ENCODE measurements around the gene MVB12B. TPM values are rescaled to one million over a fixed set of nuclear protein-coding genes. Genes with fewer than 3 reads are reported as not detected.

The MVB12B gene
- total and polyA plus RNA-seq, 9 donors: 7.0 to 23.1 (median 17.8) TPM

- TF ChIP-seq EP300 (IDR thresholded peaks at IDR 0.05): no peak
- no peak for TF ChIP-seq POLR2A (IDR thresholded peaks at IDR 0.05)
- no peak for TF ChIP-seq CTCF (IDR thresholded peaks at IDR 0.05)
- 81 to 86% (median 86%) methylated on average over 16 of the region's 16 CpGs for WGBS, 3 donors
Observed at GRCh38 chr9:126439883-126440653, 113.4 kb downstream of the MVB12B start.

GRCh38 chr9:126440940-126441339 lies 114.3 kb downstream of the MVB12B start:
- Histone ChIP-seq H3K27me3 (no peaks in the 10 kb centered on the region), H3K9me3 (no peaks in the 10 kb centered on the region), H3K4me3 (no peak overlapping the region), H3K36me3 (no peaks in the 10 kb centered on the region), H3K27ac (no peak overlapping the region), H3K4me1 (ENCODE audit: insufficient read depth) (no peaks in the 10 kb centered on the region)
- peak in 1 of 5 donors; percentile 2 for DNase-seq
- TF ChIP-seq CTCF (IDR thresholded peaks at IDR 0.05) (no peak), POLR2A (IDR thresholded peaks at IDR 0.05) (no peak), EP300 (IDR thresholded peaks at IDR 0.05) (no peak)
- intact Hi-C loops (cut with DNase I): no loop called here
- 85 to 93% (median 91%) methylated on average over 11 of the region's 11 CpGs for WGBS, 3 donors

More at GRCh38 chr9:126439883-126440653, 113.4 kb downstream of the MVB12B start:
- H3K27me3 ChIP-seq: no peaks in the 10 kb centered on the region
- H3K4me1 ChIP-seq (ENCODE audit: insufficient read depth): no peaks in the 10 kb centered on the region
- H3K9me3 ChIP-seq: no peaks in the 10 kb centered on the region
- no peak overlapping the region for H3K4me3 ChIP-seq
- peak in 1 of 5 donors; percentile 2 for DNase-seq
- intact Hi-C loops (cut with DNase I): no loop called here
- no peak overlapping the region for H3K27ac ChIP-seq
- no peaks in the 10 kb centered on the region for H3K36me3 ChIP-seq

GRCh38 chr9:126442636-126443035 lies 116.0 kb downstream of the MVB12B start:
- H3K4me3 ChIP-seq: no peak overlapping the region
- 95 to 99% (median 98%) methylated on average over 3 of the region's 3 CpGs for WGBS, 3 donors
- H3K4me1 ChIP-seq (ENCODE audit: insufficient read depth): no peaks in the 10 kb centered on the region
- intact Hi-C loops (cut with DNase I): no loop called here
- no peaks in the 10 kb centered on the region for H3K27me3 ChIP-seq
- H3K9me3 ChIP-seq: no peaks in the 10 kb centered on the region
- DNase-seq: no peak
- H3K27ac ChIP-seq: no peak overlapping the region
- TF ChIP-seq POLR2A (IDR thresholded peaks at IDR 0.05): no peak
- H3K36me3 ChIP-seq: no peaks in the 10 kb centered on the region

GRCh38 chr9:126443144-126443543 lies 116.5 kb downstream of the MVB12B start:
- Histone ChIP-seq H3K27ac (no peak overlapping the region), H3K4me3 (no peak overlapping the region), H3K9me3 (no peaks in the 10 kb centered on the region), H3K4me1 (ENCODE audit: insufficient read depth) (no peaks in the 10 kb centered on the region), H3K27me3 (no peaks in the 10 kb centered on the region), H3K36me3 (no peaks in the 10 kb centered on the region)
- 68 to 87% (median 83%) methylated on average over 3 of the region's 3 CpGs for WGBS, 3 donors
- TF ChIP-seq EP300 (IDR thresholded peaks at IDR 0.05) (no peak), CTCF (IDR thresholded peaks at IDR 0.05) (no peak)
- DNase-seq: no peak
- intact Hi-C loops (cut with DNase I): no loop called here

- no peak for DNase-seq
- no peak overlapping the region for H3K4me3 ChIP-seq
- no peaks in the 10 kb centered on the region for H3K9me3 ChIP-seq
- H3K4me1 ChIP-seq (ENCODE audit: insufficient read depth): peaks cover 2% of the 10 kb centered on the region
- no peaks in the 10 kb centered on the region for H3K27me3 ChIP-seq
- intact Hi-C loops (cut with DNase I): no loop called here
- H3K36me3 ChIP-seq: no peaks in the 10 kb centered on the region
- no peak for TF ChIP-seq EP300 (IDR thresholded peaks at IDR 0.05)
- TF ChIP-seq POLR2A (IDR thresholded peaks at IDR 0.05): no peak
- TF ChIP-seq CTCF (IDR thresholded peaks at IDR 0.05): no peak
- WGBS, 3 donors: 89 to 93% (median 92%) methylated on average over 2 of the region's 2 CpGs
- no peak overlapping the region for H3K27ac ChIP-seq
Observed at GRCh38 chr9:126448136-126448535, 121.5 kb downstream of the MVB12B start.
